GM23338 (cell line): ENCODE measurements around the gene SEPTIN7. TPM values are rescaled to one million over a fixed set of nuclear protein-coding genes. Genes with fewer than 3 reads are reported as not detected.
"Not testable (repeated sequence)": the region's sequence is repeated elsewhere in the genome, so short reads cannot be mapped to it uniquely, and the experiment has no call there.

Experiments used
- ATAC-seq: fragments of 200-7000 bp; cut with Tn5 transposase; 3 replicates; pipeline ENCODE4 v1.9.1; 2020
- DNase-seq: peaks from one replicate; pipeline ENCODE4 v3.0.0-alpha.2; 2015; ENCODE audit warnings: low spot score
- H2AFZ ChIP-seq: fragments of 200-600 bp; sonication (generic); 2 replicates; pipeline ENCODE4 v1.8.0; 2016; ENCODE audit warnings: antibody characterized with exemption, mild to moderate bottlenecking, moderate library complexity
- H3F3A ChIP-seq: fragments of 200-600 bp; sonication (generic); replicated peaks from 2 replicates; pipeline ENCODE4 v1.8.0; 2017; ENCODE audit warnings: antibody characterized with exemption, mixed run types, low read depth
- H3K27ac ChIP-seq: fragments of 200-600 bp; sonication (generic); 2 replicates; pipeline ENCODE4 v1.6.1; 2016; ENCODE audit warnings: low read depth
- H3K27me3 ChIP-seq: fragments of 200-600 bp; sonication (generic); 2 replicates; pipeline ENCODE4 v1.8.0; 2016; ENCODE audit warnings: mild to moderate bottlenecking, mixed run types, moderate library complexity; ENCODE audit not compliant: insufficient read depth
- H3K36me3 ChIP-seq: fragments of 200-600 bp; sonication (generic); 2 replicates; pipeline ENCODE4 v1.8.0; 2016; ENCODE audit warnings: mild to moderate bottlenecking; ENCODE audit not compliant: insufficient read depth
- H3K4me1 ChIP-seq: fragments of 200-600 bp; sonication (generic); 2 replicates; pipeline ENCODE4 v1.8.0; 2016; ENCODE audit warnings: mild to moderate bottlenecking, moderate library complexity; ENCODE audit not compliant: insufficient read depth
- H3K4me2 ChIP-seq: fragments of 200-600 bp; sonication (generic); 2 replicates; pipeline ENCODE4 v1.7.1; 2017; ENCODE audit warnings: mixed run types
- H3K4me3 ChIP-seq: fragments of 200-600 bp; sonication (generic); 2 replicates; pipeline ENCODE4 v1.6.1; 2016; ENCODE audit warnings: mixed run types
- H3K79me2 ChIP-seq: fragments of 200-600 bp; sonication (generic); replicated peaks from 2 replicates; pipeline ENCODE4 v1.8.0; 2017; ENCODE audit warnings: mild to moderate bottlenecking; ENCODE audit not compliant: insufficient read depth
- H3K9me2 ChIP-seq: fragments of 200-600 bp; sonication (generic); 2 replicates; pipeline ENCODE4 v1.8.0; 2017; ENCODE audit not compliant: insufficient read depth
- H4K20me1 ChIP-seq: fragments of 200-600 bp; sonication (generic); replicated peaks from 2 replicates; pipeline ENCODE4 v1.8.0; 2017; ENCODE audit warnings: mild to moderate bottlenecking; ENCODE audit not compliant: insufficient read depth
- H3K27ac Mint-ChIP-seq: 2 replicates; pipeline ENCODE4 v1.8.0; 2020; ENCODE audit warnings: inconsistent platforms, mild to moderate bottlenecking, moderate library complexity, mixed read lengths
- H3K27me3 Mint-ChIP-seq: 3 replicates; pipeline ENCODE4 v1.8.0; 2022; ENCODE audit warnings: low read depth, mild to moderate bottlenecking, moderate library complexity, mixed read lengths, inconsistent platforms; ENCODE audit not compliant: insufficient read depth, poor library complexity
- H3K36me3 Mint-ChIP-seq: 3 replicates; pipeline ENCODE4 v1.8.0; 2021; ENCODE audit warnings: low read depth, mild to moderate bottlenecking, inconsistent platforms, moderate library complexity, mixed read lengths
- H3K4me1 Mint-ChIP-seq: 3 replicates; pipeline ENCODE4 v1.8.0; 2020; ENCODE audit warnings: mild to moderate bottlenecking, inconsistent platforms, mixed read lengths
- H3K4me3 Mint-ChIP-seq: 3 replicates; pipeline ENCODE4 v1.8.0; 2021; ENCODE audit warnings: moderate library complexity, mild to moderate bottlenecking, inconsistent platforms, mixed read lengths
- H3K9me3 Mint-ChIP-seq: 3 replicates; pipeline ENCODE4 v1.8.0; 2020; ENCODE audit warnings: moderate library complexity, mild to moderate bottlenecking, inconsistent platforms, mixed read lengths
- CREB1 ChIP-seq: fragments of 250-450 bp; sonication (Bioruptor Pico); IDR thresholded peaks from 2 replicates; pipeline ENCODE4 v1.5.0; 2020; ENCODE audit warnings: low read depth, mild to moderate bottlenecking, moderate library complexity
- CTCF ChIP-seq, 2 experiments: fragments of 200-600 bp in 1 of 2; sonication (generic) in 1 of 2; conservative IDR thresholded peaks; 2 replicates each; pipeline versions ENCODE4 v1.5.1 to v1.6.1; 2016 to 2017; ENCODE audit warnings: antibody characterized with exemption in 2 of 2, low read depth in 2 of 2, mild to moderate bottlenecking in 2 of 2, moderate library complexity in 1 of 2
- EZH2 ChIP-seq: fragments of 200-600 bp; sonication (generic); IDR thresholded peaks from one replicate; pipeline ENCODE4 v1.8.0; 2017; ENCODE audit warnings: antibody characterized with exemption, mild to moderate bottlenecking, low read depth; ENCODE audit not compliant: unreplicated experiment
- EZH2phosphoT487 ChIP-seq: fragments of 200-600 bp; sonication (generic); IDR thresholded peaks from one replicate; pipeline ENCODE4 v1.8.1; 2018; ENCODE audit warnings: antibody characterized with exemption; ENCODE audit not compliant: unreplicated experiment
- JUNB ChIP-seq: IDR thresholded peaks from one replicate; pipeline ENCODE4 v1.6.1; 2016; ENCODE audit warnings: antibody characterized with exemption; ENCODE audit not compliant: unreplicated experiment
- POLR2AphosphoS5 ChIP-seq: IDR thresholded peaks from 2 replicates; pipeline ENCODE4 v1.6.1; 2016; ENCODE audit warnings: antibody characterized with exemption, low read depth
- REST ChIP-seq: IDR thresholded peaks from one replicate; pipeline ENCODE4 v1.6.1; 2018; ENCODE audit warnings: antibody characterized with exemption; ENCODE audit not compliant: unreplicated experiment
- STAT1 ChIP-seq: IDR thresholded peaks from one replicate; pipeline ENCODE4 v1.6.1; 2016; ENCODE audit warnings: antibody characterized with exemption; ENCODE audit not compliant: unreplicated experiment
- ZNF114 ChIP-seq: fragments of 250-450 bp; sonication (Bioruptor Pico); IDR thresholded peaks from 2 replicates; pipeline ENCODE4 v1.5.0; 2020; ENCODE audit warnings: mild to moderate bottlenecking, moderate library complexity
- ZNF331 ChIP-seq: fragments of 250-450 bp; sonication (Bioruptor Pico); IDR thresholded peaks from 2 replicates; pipeline ENCODE4 v1.5.0; 2020; ENCODE audit warnings: low read depth, mild to moderate bottlenecking, moderate library complexity
- ZNF462 ChIP-seq: fragments of 250-450 bp; sonication (Bioruptor Pico); IDR thresholded peaks from 2 replicates; pipeline ENCODE4 v1.5.0; 2020; ENCODE audit warnings: mild to moderate bottlenecking, moderate library complexity
- polyA plus RNA-seq: library from polyadenylated mRNA; unstranded; fragments of >200 nt; fragmentation: Nextera tagmentation; extraction: Ambion mirVana; gene quantifications from 2 replicates; pipeline ENCODE4 v1.2.1, GENCODE V29; 2016
- total RNA-seq: library from RNA; depleted of rRNA; stranded (reverse); fragments of >200 nt; shearing (Covaris generic); gene quantifications from 2 replicates; pipeline ENCODE4 v1.2.3, GENCODE V29; 2014

Gene SEPTIN7
- total and polyA plus RNA-seq, 2 experiments from 2014 or later: 210 to 499 TPM

GRCh38 chr7:35756453-35756852, 44.4 kb upstream of the SEPTIN7 start:
- H3K4me1 ChIP-seq, H3K36me3 ChIP-seq, H4K20me1 ChIP-seq, H3K9me2 ChIP-seq, H3K27ac Mint-ChIP-seq, H3F3A ChIP-seq, H3K36me3 Mint-ChIP-seq, H3K4me3 ChIP-seq, ATAC-seq, H3K27me3 ChIP-seq, H3K4me3 Mint-ChIP-seq, H3K4me1 Mint-ChIP-seq, H2AFZ ChIP-seq, H3K27me3 Mint-ChIP-seq, H3K79me2 ChIP-seq, H3K4me2 ChIP-seq, H3K27ac ChIP-seq, DNase-seq, H3K9me3 Mint-ChIP-seq: not testable (repeated sequence)

DNA sequence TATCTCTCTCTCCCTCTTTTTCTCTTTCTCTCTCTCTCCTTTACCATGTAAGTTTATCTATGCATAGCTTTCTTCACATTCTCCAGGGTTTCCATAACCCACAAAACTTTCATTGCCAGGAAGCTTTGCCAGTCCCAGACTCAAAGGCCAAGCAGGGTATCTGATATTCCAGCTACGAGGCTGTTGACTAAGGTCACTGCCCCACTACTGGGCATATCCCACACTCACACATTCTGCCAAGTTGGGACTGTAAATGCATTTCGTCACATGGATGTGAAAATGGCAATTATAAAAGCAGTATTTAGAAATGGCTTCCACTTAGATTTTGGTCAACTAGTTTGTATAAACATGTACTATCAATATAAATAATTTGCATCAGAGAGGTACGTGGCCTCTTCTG, 43.3 kb upstream of the SEPTIN7 start:
- Mint-ChIP-seq H3K4me1 (peaks cover 2% of the 10 kb centered on the region; the same call in 1 of the 3 replicates), H3K9me3 (no peaks in the 10 kb centered on the region), H3K27ac (no peak overlapping the region), H3K27me3 (no peaks in the 10 kb centered on the region), H3K36me3 (no peaks in the 10 kb centered on the region), H3K4me3 (no peak overlapping the region)
- Histone ChIP-seq H3K9me2 (no peaks in the 10 kb centered on the region), H3K79me2 (no peaks in the 10 kb centered on the region), H2AFZ (no peak overlapping the region), H3K27ac (no peak overlapping the region), H3K27me3 (no peaks in the 10 kb centered on the region), H4K20me1 (no peaks in the 10 kb centered on the region), H3K4me1 (no peaks in the 10 kb centered on the region), H3K4me2 (no peak overlapping the region), H3K36me3 (no peaks in the 10 kb centered on the region), H3F3A (no peaks in the 10 kb centered on the region), H3K4me3 (no peak overlapping the region)
- no peak for DNase-seq
- ATAC-seq: no peak
- TF ChIP-seq EZH2phosphoT487 (no peak), CTCF (conservative IDR thresholded peaks at IDR 0.05; ENCODE audit: low read depth in 2 of 2) (no peak), STAT1 (no peak), ZNF462 (no peak), ZNF114 (CRISPR knock-in tag) (no peak), EZH2 (no peak), JUNB (no peak), CREB1 (CRISPR knock-in tag) (no peak), POLR2AphosphoS5 (no peak), ZNF331 (CRISPR knock-in tag) (no peak), REST (no peak)
